Transverse colon (tissue), 4 donors: Measurements from ENCODE around the gene CPLX1. TPM values are rescaled to one million over a fixed set of nuclear protein-coding genes. Genes with fewer than 3 reads are reported as not detected.
A peak's percentile ranks its signal among the peaks of the same experiment; 100 is the strongest.
"Not testable (repeated sequence)": the region's sequence is repeated elsewhere in the genome, so short reads cannot be mapped to it uniquely, and the experiment has no call there.

ENCODE experiments used
- DNase-seq: peaks from one replicate; pipeline ENCODE4 v3.0.0-alpha.2; 2019
- H3K27ac ChIP-seq, 4 donors: fragments of 200-600 bp; sonication (generic); 2 replicates each; pipeline ENCODE4 v1.5.1; 2016 to 2018; ENCODE audit warnings: inconsistent platforms in 4 of 4
- H3K27me3 ChIP-seq: fragments of 200-600 bp; sonication (generic); 2 replicates; pipeline ENCODE4 v1.5.1; 2017; ENCODE audit warnings: inconsistent platforms
- H3K36me3 ChIP-seq, 4 donors: fragments of 200-600 bp; sonication (generic); 2 replicates each; pipeline ENCODE4 v1.5.1; 2017 to 2019; ENCODE audit warnings: inconsistent platforms in 4 of 4
- H3K4me1 ChIP-seq, 4 donors: fragments of 200-600 bp; sonication (generic); 2 replicates each; pipeline ENCODE4 v1.5.1; 2017 to 2020; ENCODE audit warnings: inconsistent platforms in 4 of 4
- H3K4me3 ChIP-seq, 4 donors: fragments of 200-600 bp; sonication (generic); 1 replicate in 1 of 4; 2 replicates in 3 of 4; pipeline versions ENCODE4 v1.5.1 to v1.6.1; 2017 to 2019; ENCODE audit warnings: inconsistent platforms in 4 of 4
- H3K9me3 ChIP-seq, 2 donors: fragments of 200-600 bp; sonication (generic); 2 replicates each; pipeline ENCODE4 v1.5.1; 2017 to 2019; ENCODE audit warnings: inconsistent platforms in 2 of 2
- CTCF ChIP-seq, 5 experiments: fragments of 200-600 bp in 3 of 5; fragments of 450-650 bp in 2 of 5; sonication (generic) in 3 of 5; IDR thresholded peaks; 1 replicate in 2 of 5; 2 replicates in 3 of 5; pipeline ENCODE4 v1.5.1; 2016 to 2017; ENCODE audit warnings: antibody characterized with exemption in 5 of 5, inconsistent platforms in 3 of 5, mild to moderate bottlenecking in 2 of 5, moderate library complexity in 1 of 5
- EP300 ChIP-seq: sonication (generic); formaldehyde crosslinking; IDR thresholded peaks from one replicate; pipeline ENCODE4 v1.6.1; 2017; ENCODE audit warnings: antibody characterized with exemption, low read depth
- POLR2A ChIP-seq: fragments of 450-650 bp; IDR thresholded peaks from one replicate; pipeline ENCODE4 v1.6.1; 2016; ENCODE audit warnings: antibody characterized with exemption, mild to moderate bottlenecking, moderate library complexity
- POLR2AphosphoS5 ChIP-seq, 3 donors: sonication (generic); formaldehyde crosslinking; IDR thresholded peaks; one replicate each; pipeline ENCODE4 v1.6.1; 2016; ENCODE audit warnings: antibody characterized with exemption in 3 of 3
- WGBS, 2 donors: methylation state at CpG; one replicate each; pipeline ENCODE4 v1.1.5; 2018; ENCODE audit warnings: low coverage in 1 of 2; 5-methylcytosine and 5-hydroxymethylcytosine counted together
- in situ Hi-C, 4 donors: fragments of 200-750 bp; cut with MboI; loops; one replicate each; pipeline versions ENCODE4 v1.15.0 to v1.15.1; 2017; ENCODE audit warnings: low sequenced_read_pairs in 3 of 4, low pct_ligation_motif_present in 1 of 4, low pct_unique_long_range_greater_than_20kb in 1 of 4
- intact Hi-C: fragments of 100-400 bp; cut with DNase I; formaldehyde crosslinking; loops from one replicate; pipeline ENCODE4 v1.15.1; 2023; ENCODE audit warnings: low total_unique reads
- total RNA-seq, 4 donors: library from RNA; depleted of rRNA; stranded (reverse); fragments of >200 nt; gene quantifications; one replicate each; pipeline ENCODE4 v1.1.0, GENCODE V29; 2016

CPLX1 gene
- total RNA-seq, 4 donors from 2014 or later: 0.32 to 3.7 (median 0.41) TPM; not detected in 1

DNA sequence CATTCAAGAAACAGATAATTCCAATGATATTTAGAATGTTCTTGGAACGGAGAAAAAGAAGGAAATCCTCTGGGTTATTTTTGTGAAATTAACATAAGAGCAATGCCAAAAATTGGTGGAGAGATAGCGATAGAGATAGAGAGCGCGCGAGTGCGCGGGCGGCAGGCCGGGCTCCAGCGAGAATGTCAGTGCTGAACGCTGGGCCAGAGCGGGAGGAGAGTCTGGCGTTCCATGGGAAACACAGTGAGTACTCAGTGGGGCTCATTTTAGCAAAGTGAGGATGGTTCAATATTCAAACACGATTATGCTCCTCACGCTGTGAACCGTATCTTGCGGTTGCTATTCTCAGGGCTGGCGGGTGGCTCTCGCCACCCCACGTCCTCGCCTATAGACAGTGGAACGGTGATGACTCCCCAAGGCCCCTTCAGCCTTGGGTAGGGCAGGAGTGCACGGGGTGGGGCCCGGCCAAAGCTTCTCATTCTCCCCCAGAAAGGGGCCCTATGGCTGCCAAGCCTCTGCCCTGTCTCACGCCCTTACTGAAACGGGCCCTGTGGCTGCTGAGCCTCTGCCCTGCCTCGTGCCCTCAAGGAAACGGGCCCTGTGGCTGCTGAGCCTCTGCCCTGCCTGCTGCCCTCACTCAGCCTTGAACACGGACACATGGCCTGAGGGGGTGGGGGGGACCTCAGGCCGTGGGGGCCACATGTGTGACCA lies 16.9 kb downstream of the CPLX1 start:
- H3K27ac ChIP-seq: no peak overlapping the region
- DNase-seq: no peak
- no peak overlapping the region for H3K4me3 ChIP-seq
- no peaks in the 10 kb centered on the region for H3K36me3 ChIP-seq
- intact Hi-C loops: no loop called here
- H3K4me1 ChIP-seq: peaks cover 0 to 9% (median 0%) of the 10 kb centered on the region in 4 donors
- no peaks in the 10 kb centered on the region for H3K9me3 ChIP-seq
- in situ Hi-C loops: no loop called here
- no peak for TF ChIP-seq CTCF (IDR thresholded peaks at IDR 0.05)
- no peak for TF ChIP-seq EP300
- TF ChIP-seq POLR2AphosphoS5 (IDR thresholded peaks at IDR 0.05): no peak
- no peak for TF ChIP-seq POLR2A
- 80 to 87% methylated on average over 24 to 30 of the region's 30 CpGs for WGBS, 2 donors
- H3K27me3 ChIP-seq: peaks cover 11% of the 10 kb centered on the region

DNA sequence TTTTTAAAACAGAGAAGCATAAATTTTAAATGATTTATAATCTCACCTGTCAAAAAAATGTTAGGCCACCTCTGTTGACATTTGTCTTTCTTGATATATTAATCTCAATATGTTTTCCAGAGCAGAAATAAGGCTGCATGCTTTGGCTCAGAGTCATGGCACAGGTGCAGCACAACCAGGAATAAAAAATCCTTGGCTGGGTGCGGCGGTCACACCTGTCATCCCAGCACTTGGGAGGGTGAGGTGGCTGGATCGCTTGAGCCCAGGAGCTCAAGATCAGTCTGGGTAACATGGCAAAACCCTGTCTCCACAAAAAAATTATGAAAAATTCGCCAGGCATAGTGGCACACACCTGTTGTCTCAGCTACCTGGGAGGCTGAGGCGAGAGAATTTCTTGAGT lies 18.1 kb downstream of the CPLX1 start:
- H3K9me3 ChIP-seq: no peaks in the 10 kb centered on the region
- H3K27me3 ChIP-seq: peaks cover 7% of the 10 kb centered on the region
- no peak overlapping the region for H3K27ac ChIP-seq
- no peak overlapping the region for H3K4me3 ChIP-seq
- in situ Hi-C loops (no loop called here), intact Hi-C loops (no loop called here)
- TF ChIP-seq POLR2A (no peak), EP300 (no peak), CTCF (IDR thresholded peaks at IDR 0.05) (no peak), POLR2AphosphoS5 (IDR thresholded peaks at IDR 0.05) (no peak)
- DNase-seq: peak; percentile 61
- H3K36me3 ChIP-seq: no peaks in the 10 kb centered on the region
- 50 to 60% methylated on average over 1 to 5 of the region's 5 CpGs for WGBS, 2 donors
- H3K4me1 ChIP-seq: peaks cover 0 to 9% (median 0%) of the 10 kb centered on the region in 4 donors

GRCh38 chr4:806979-807378 lies 18.9 kb downstream of the CPLX1 start:
- WGBS, 2 donors: 75 to 95% methylated on average over 4 of the region's 4 CpGs
- intact Hi-C loops: not testable (repeated sequence)

GRCh38 chr4:804804-805203 lies 21.1 kb downstream of the CPLX1 start:
- 88% methylated on average over 44 of the region's 44 CpGs; no CpG with 5 or more reads in 1 of the 2 donors for WGBS, 2 donors
- DNase-seq: no peak
- no peak for TF ChIP-seq CTCF (IDR thresholded peaks at IDR 0.05)
- no peak for TF ChIP-seq POLR2AphosphoS5 (IDR thresholded peaks at IDR 0.05)
- Histone ChIP-seq H3K27me3 (peaks cover 4% of the 10 kb centered on the region), H3K4me1 (peaks cover 0 to 9% (median 0%) of the 10 kb centered on the region in 4 donors), H3K27ac (no peak overlapping the region), H3K9me3 (no peaks in the 10 kb centered on the region), H3K4me3 (no peak overlapping the region), H3K36me3 (no peaks in the 10 kb centered on the region)
- in situ Hi-C loops: no loop called here
- intact Hi-C loops: no loop called here

More at GRCh38 chr4:806979-807378, 18.9 kb downstream of the CPLX1 start:
- H3K27ac ChIP-seq, H3K4me1 ChIP-seq, H3K9me3 ChIP-seq, in situ Hi-C loops, H3K4me3 ChIP-seq, H3K27me3 ChIP-seq, DNase-seq, H3K36me3 ChIP-seq: not testable (repeated sequence)

DNA sequence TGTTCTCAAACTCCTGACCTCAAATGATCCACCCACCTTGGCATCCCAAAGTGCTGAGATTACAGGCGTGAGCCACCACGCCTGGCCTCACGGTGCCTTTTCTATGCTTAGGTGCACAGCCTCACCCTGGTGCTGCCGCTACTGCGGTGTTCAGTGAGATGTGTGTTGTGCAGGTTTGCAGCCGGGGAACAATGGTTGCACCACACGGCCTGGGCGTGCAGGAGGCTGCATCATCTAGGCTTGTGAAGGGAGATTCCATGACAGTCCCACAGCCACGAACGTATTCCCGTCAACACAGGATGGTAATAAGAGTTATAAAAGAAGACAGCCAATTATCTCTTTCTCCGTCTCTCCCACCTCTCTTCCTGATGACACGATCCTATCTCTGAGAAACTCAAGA lies 22.0 kb downstream of the CPLX1 start:
- Histone ChIP-seq H3K4me1 (peaks cover 0 to 17% (median 3%) of the 10 kb centered on the region in 4 donors), H3K9me3 (no peaks in the 10 kb centered on the region), H3K36me3 (no peaks in the 10 kb centered on the region), H3K4me3 (no peak overlapping the region), H3K27me3 (peaks cover 4% of the 10 kb centered on the region), H3K27ac (no peak overlapping the region)
- no peak for DNase-seq
- TF ChIP-seq POLR2A (no peak), CTCF (IDR thresholded peaks at IDR 0.05) (no peak), EP300 (no peak), POLR2AphosphoS5 (IDR thresholded peaks at IDR 0.05) (no peak)
- in situ Hi-C loops (no loop called here), intact Hi-C loops (no loop called here)
- WGBS, 2 donors: 80 to 94% methylated on average over 2 to 13 of the region's 13 CpGs
